H7 (cell line): Measurements from ENCODE around the gene DAB2IP. TPM values are rescaled to one million over a fixed set of nuclear protein-coding genes. Genes with fewer than 3 reads are reported as not detected.

ENCODE experiments used
- DNase-seq: peaks from one replicate; pipeline ENCODE4 v3.0.0; 2012
- H3K27me3 ChIP-seq: 2 replicates; pipeline ENCODE4 v1.6.0; 2011; ENCODE audit warnings: mild to moderate bottlenecking, low read length; ENCODE audit not compliant: control insufficient read depth, insufficient read depth
- H3K36me3 ChIP-seq: replicated peaks from 2 replicates; pipeline ENCODE4 v1.5.1; 2011; ENCODE audit warnings: low read length; ENCODE audit not compliant: control insufficient read depth, insufficient read depth
- H3K4me3 ChIP-seq: 2 replicates; pipeline ENCODE4 v1.5.1; 2011; ENCODE audit warnings: low read depth, mild to moderate bottlenecking, control low read depth, low read length, moderate library complexity; ENCODE audit not compliant: insufficient read depth
- total RNA-seq: library from RNA; depleted of rRNA; stranded (reverse); fragments of >200 nt; shearing (Covaris generic); gene quantifications from 2 replicates; pipeline ENCODE4 v1.2.3, GENCODE V29; 2014

DAB2IP gene
- total RNA-seq, 1 experiment from 2014 or later, result 24.1 TPM

DNA sequence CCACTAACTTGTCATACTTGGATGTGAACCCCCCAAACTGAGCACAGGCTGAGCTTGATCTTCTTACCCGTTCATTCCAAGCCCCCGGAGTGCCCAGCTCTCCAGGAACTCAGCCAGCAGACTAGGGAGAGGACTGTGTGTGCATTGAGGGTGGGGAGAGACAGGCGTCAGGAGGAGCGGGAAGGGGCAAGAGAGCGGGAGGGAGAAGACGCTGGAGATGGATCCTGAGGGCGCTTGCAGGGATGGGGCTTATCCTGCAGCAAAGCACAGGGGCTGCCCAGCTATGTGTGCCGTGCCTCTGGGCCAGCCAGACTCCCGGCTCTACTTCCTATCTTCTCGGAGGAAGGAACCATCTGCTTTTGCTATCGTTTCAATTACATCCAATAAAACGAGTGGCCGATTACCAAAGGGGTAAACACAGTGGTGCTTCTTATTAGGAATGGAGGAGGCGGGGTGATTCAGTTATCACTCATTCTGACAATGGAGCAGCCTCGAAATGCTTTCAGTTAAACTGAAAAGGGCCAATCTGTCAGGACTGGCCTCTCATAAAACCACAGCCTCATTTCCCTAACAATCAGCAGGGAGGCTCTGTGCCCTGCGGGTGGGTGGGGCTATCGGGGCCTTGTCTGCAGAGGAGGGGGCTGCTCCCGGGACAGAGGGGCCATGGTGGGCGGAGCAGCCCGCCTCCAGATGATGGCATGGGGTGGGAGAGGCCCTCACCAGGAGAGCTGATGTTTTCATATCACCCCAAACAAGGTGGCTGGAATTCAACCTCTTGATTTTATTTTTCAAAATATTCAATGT lies 168.2 kb downstream of the DAB2IP start:
- Histone ChIP-seq H3K4me3 (no peak overlapping the region; the same call in 1 of the 2 replicates), H3K36me3 (no peaks in the 10 kb centered on the region), H3K27me3 (peaks cover 5% of the 10 kb centered on the region; the same call in 1 of the 2 replicates)
- DNase-seq, result peak; percentile 93

DNA sequence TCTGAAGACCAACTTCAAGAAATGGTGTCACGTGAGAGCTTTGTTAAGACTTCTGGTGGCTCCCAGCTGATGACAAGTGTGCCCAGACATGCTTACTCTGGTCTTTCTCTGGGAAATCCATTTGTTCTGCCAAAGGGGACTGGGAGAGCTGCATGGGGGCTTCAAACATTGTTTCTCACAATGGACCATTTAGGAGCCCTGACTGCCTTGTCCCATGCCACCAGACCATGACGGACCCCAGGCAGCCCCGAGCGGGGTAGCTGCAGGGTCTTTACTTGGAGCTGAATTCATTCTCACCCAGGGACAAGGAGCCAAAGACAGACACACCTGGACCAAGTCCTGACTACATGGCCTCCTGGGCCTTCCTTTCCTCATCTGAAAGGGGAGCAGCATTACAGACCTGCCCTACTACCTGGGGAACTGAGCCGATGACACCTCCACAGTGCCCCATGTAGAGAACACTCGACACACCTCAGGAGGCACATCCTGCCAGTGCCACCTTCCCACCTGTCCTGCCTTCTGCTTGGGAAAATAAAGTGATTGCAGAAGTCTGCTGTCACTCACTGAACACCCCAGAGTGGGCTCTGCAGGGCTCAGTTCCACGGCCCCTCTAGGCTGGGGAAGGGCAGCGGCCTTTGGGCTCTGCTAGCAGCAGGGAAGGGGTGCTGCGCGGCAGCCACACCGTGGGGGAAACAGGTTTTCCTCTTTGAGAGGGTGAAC lies 169.0 kb downstream of the DAB2IP start:
- peaks cover 5% of the 10 kb centered on the region; the same call in 1 of the 2 replicates for H3K27me3 ChIP-seq
- no peaks in the 10 kb centered on the region for H3K36me3 ChIP-seq
- DNase-seq, result peak; percentile 43
- no peak overlapping the region for H3K4me3 ChIP-seq

GRCh38 chr9:121821326-121821725 lies 169.9 kb downstream of the DAB2IP start:
- H3K27me3 ChIP-seq, result peaks cover 5% of the 10 kb centered on the region; the same call in 1 of the 2 replicates
- H3K4me3 ChIP-seq, result no peak overlapping the region
- no peaks in the 10 kb centered on the region for H3K36me3 ChIP-seq
- DNase-seq, result no peak

- Histone ChIP-seq H3K4me3 (no peak overlapping the region), H3K27me3 (peaks cover 5% of the 10 kb centered on the region; the same call in 1 of the 2 replicates), H3K36me3 (no peaks in the 10 kb centered on the region)
- DNase-seq, result peak; percentile 50
These were observed 171.0 kb downstream of the DAB2IP start for GRCh38 chr9:121822093-121823085.

- H3K4me3 ChIP-seq, result no peak overlapping the region
- DNase-seq, result no peak
- H3K36me3 ChIP-seq, result no peaks in the 10 kb centered on the region
- H3K27me3 ChIP-seq, result peaks cover 2% of the 10 kb centered on the region; the same call in 1 of the 2 replicates
These were observed 172.2 kb downstream of the DAB2IP start for GRCh38 chr9:121823451-121824169.

DNA sequence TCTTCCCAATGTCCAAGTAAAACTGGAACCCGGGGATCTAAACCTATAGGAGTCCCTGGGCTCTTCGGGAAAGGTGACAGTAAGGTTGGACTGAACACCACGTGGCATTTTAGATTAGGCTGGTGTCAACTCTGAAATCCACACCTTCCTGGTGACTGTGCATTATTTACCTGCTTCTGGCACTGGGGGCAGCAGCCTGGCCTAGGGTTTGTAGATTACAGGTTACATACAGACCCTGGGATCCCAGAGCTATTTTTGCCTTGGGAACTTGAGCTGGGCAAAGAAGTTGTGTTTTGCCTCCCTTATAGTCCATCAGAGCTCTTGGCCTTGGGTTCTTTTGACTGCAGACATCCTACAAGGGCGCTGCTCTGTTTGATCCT lies 173.2 kb downstream of the DAB2IP start:
- DNase-seq, result peak; percentile 63
- Histone ChIP-seq H3K27me3 (no peaks in the 10 kb centered on the region; the same call in 1 of the 2 replicates), H3K4me3 (no peak overlapping the region), H3K36me3 (no peaks in the 10 kb centered on the region)

- H3K27me3 ChIP-seq, result no peaks in the 10 kb centered on the region; the same call in 1 of the 2 replicates
- DNase-seq, result no peak
These were observed 173.7 kb downstream of the DAB2IP start for GRCh38 chr9:121825031-121825691.

DNA sequence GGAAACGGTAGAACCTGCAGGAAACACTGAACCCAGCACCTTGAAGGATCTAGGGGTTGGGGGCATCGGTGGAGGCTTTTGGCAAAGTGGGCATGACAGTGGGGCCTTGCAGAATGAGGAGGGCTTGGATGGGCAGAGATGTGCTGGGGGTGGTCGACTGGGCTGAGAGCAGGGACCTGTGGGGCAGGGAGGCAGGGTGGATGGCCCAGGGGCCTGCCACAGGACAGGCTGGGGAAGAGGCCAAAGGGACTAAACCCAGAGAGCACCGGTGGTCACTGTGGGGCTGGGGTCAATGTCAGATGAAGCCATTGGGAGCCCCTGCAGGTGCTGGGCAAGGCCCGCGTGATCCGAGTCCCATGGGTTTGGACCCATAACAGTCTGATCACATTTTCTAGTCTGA lies 175.3 kb downstream of the DAB2IP start:
- no peak for DNase-seq
- no peaks in the 10 kb centered on the region for H3K27me3 ChIP-seq

More at GRCh38 chr9:121825031-121825691, 173.7 kb downstream of the DAB2IP start:
- H3K4me3 ChIP-seq, result no peak overlapping the region
- H3K36me3 ChIP-seq, result no peaks in the 10 kb centered on the region

GRCh38 chr9:121827251-121827967 lies 176.0 kb downstream of the DAB2IP start:
- DNase-seq, result peak; percentile 57
- Histone ChIP-seq H3K4me3 (no peak overlapping the region), H3K27me3 (no peaks in the 10 kb centered on the region), H3K36me3 (no peaks in the 10 kb centered on the region)

More for the DNA sequence above, 175.3 kb downstream of the DAB2IP start:
- Histone ChIP-seq H3K36me3 (no peaks in the 10 kb centered on the region), H3K4me3 (no peak overlapping the region)

DNA sequence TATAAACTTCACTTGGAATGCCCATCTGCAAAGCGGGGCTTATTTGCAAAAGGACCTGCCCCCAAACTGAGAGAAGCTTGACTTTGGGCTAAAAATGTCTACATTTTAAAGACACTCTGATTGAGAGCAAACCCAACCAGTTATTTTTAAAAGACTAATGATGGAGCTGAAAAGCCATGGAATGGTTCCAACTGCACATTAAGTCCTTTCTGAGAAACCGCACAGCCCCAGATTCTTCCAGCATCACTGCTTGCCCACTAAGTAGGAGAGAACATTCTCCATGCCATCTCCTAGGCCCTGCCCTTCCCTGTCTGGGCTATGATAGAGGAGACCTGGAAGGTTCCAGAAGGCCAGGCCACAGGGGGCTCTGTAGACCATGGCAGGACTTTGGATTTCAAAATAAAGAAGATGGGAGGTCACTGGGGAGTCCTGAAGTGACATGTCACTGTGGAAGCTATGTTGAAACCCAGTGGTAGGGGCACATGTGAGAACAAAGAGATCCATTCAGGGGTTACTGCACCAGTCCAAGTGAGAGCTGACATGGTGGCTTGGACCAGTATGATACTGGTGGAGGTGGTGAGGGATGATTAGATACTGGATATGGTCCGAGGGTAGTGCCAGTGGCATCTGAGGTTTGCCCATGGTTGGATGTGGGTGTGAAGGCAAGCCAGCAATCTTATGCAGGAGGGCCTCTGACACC lies 179.2 kb downstream of the DAB2IP start:
- Histone ChIP-seq H3K36me3 (no peaks in the 10 kb centered on the region), H3K4me3 (no peak overlapping the region), H3K27me3 (no peaks in the 10 kb centered on the region)
- DNase-seq, result no peak

- H3K36me3 ChIP-seq, result no peaks in the 10 kb centered on the region
- H3K27me3 ChIP-seq, result no peaks in the 10 kb centered on the region
- H3K4me3 ChIP-seq, result no peak overlapping the region
- DNase-seq, result no peak
These were observed 180.4 kb downstream of the DAB2IP start for GRCh38 chr9:121831869-121832268.

GRCh38 chr9:121833061-121833460 lies 181.6 kb downstream of the DAB2IP start:
- Histone ChIP-seq H3K36me3 (no peaks in the 10 kb centered on the region), H3K4me3 (no peak overlapping the region), H3K27me3 (no peaks in the 10 kb centered on the region)
- DNase-seq, result no peak
